Measurements from ENCODE around the gene ADGRB2.

DNA sequence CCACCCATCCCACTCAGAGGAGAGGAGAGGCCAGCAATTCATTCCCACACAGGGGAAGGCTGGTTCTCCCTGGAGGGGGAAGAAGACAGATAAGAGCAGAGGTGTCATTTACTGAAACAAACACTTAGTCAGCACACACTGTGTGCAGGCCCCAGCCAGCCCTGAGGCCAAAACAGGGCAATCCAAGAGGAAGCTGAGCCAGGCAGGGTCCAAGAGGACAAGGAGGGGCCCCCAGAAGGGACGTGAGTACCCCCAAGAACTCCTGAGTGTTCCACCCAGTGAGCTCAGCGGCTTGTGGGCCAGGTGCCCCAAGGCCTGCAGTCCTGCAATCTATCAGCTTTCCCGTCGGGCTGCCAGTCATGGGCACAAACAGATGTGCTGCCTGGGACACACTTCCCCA lies 15.8 kb downstream of the ADGRB2 start:
- TF ChIP-seq, protein P1, sequence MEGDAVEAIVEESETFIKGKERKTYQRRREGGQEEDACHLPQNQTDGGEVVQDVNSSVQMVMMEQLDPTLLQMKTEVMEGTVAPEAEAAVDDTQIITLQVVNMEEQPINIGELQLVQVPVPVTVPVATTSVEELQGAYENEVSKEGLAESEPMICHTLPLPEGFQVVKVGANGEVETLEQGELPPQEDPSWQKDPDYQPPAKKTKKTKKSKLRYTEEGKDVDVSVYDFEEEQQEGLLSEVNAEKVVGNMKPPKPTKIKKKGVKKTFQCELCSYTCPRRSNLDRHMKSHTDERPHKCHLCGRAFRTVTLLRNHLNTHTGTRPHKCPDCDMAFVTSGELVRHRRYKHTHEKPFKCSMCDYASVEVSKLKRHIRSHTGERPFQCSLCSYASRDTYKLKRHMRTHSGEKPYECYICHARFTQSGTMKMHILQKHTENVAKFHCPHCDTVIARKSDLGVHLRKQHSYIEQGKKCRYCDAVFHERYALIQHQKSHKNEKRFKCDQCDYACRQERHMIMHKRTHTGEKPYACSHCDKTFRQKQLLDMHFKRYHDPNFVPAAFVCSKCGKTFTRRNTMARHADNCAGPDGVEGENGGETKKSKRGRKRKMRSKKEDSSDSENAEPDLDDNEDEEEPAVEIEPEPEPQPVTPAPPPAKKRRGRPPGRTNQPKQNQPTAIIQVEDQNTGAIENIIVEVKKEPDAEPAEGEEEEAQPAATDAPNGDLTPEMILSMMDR (IDR thresholded peaks at IDR 0.05): no peak
- no peak for TF ChIP-seq POLR2AphosphoS5 (IDR thresholded peaks at IDR 0.05; ENCODE audit: low read depth, low read length)
